Pancreas (tissue), 10 donors: ENCODE results near the gene DAD1. TPM values are rescaled to one million over a fixed set of nuclear protein-coding genes. Genes with fewer than 3 reads are reported as not detected.
A peak's percentile ranks its signal among the peaks of the same experiment; 100 is the strongest.

Source experiments
- ATAC-seq, 4 donors: fragments of 200-7000 bp; cut with Tn5 transposase; one replicate each; pipeline versions ENCODE4 v1.8.0 to v1.9.1; 2020; ENCODE audit warnings: mild to moderate bottlenecking in 4 of 4, moderate library complexity in 4 of 4
- DNase-seq, 6 donors: peaks; one replicate each; pipeline ENCODE4 v3.0.0-alpha.2; 2020
- FAIRE-seq: peaks from 2 replicates; lab custom pipeline; 2012; peaks lifted over from hg19 to GRCh38; lab: Jason Lieb, UNC
- H3K27ac ChIP-seq, 4 donors: fragments of 200-600 bp; sonication (generic); 1 replicate in 3 of 4; 2 replicates in 1 of 4; pipeline versions ENCODE4 v1.5.0 to v1.8.0; 2020
- H3K27me3 ChIP-seq, 4 donors: fragments of 200-600 bp; one replicate each; pipeline ENCODE4 v1.8.0; 2021
- H3K36me3 ChIP-seq, 3 donors: fragments of 200-600 bp; sonication (generic) in 1 of 3; one replicate each; pipeline versions ENCODE4 v1.5.0 to v1.8.0; 2020 to 2021
- H3K4me1 ChIP-seq, 3 donors: fragments of 200-600 bp; one replicate each; pipeline ENCODE4 v1.8.0; 2021
- H3K4me3 ChIP-seq, 4 donors: fragments of 200-600 bp; sonication (generic) in 2 of 4; one replicate each; pipeline versions ENCODE4 v1.5.0 to v1.8.0; 2020 to 2021
- H3K9me3 ChIP-seq, 4 donors: fragments of 200-600 bp; one replicate each; pipeline ENCODE4 v1.8.0; 2021
- CTCF ChIP-seq, 4 donors: fragments of 200-600 bp; sonication (generic) in 3 of 4; IDR thresholded peaks; one replicate each; pipeline versions ENCODE4 v1.5.0 to v1.8.0; 2021; ENCODE audit warnings: antibody characterized with exemption in 4 of 4
- WGBS, 2 donors: extraction: QIAGEN DNeasy Blood & Tissue Kit; methylation state at CpG; one replicate each; pipeline ENCODE4 v1.1.7; 2013; 5-methylcytosine and 5-hydroxymethylcytosine counted together
- intact Hi-C, 3 donors: fragments of 100-400 bp; cut with DNase I; formaldehyde crosslinking; loops; one replicate each; pipeline versions ENCODE4 v1.11.1 to v1.14.2; 2022
- polyA plus RNA-seq, 2 donors: library from polyadenylated mRNA; stranded (reverse); fragments of 200-250 nt; gene quantifications; one replicate each; pipeline ENCODE4 v1.2.3, GENCODE V29; 2013
- total RNA-seq, 6 donors: library from RNA; stranded (reverse); fragmentation: NEBNext Ultra II Directional in 4 of 6; extraction: Animal tissue kit (Norgen Biotek cat#: 25700) in 4 of 6; gene quantifications; one replicate each; pipeline versions ENCODE4 v1.2.1 to v1.2.4, GENCODE V29; 2021 to 2023
- donor health status: healthy with polysubstance abuse.
- donor health status: DM: no; HTN: no; CAD: no; lungs with moderate emphysema.
- donor health status: DM: no; HTN: no; CAD: no.
- donor health status: control.
- donor health status: control.
- donor health status: Bipolar disorder and iron deficiency.
- donor health status: DM: yes; HTN: yes; CAD: no.
- donor health status: DM: no; HTN: no; CAD: no.
- donor health status: DM: no; HTN: no; CAD: no.
- donor health status: DM: yes; HTN: yes; CAD: no.

Gene DAD1
- total and polyA plus RNA-seq, 8 donors: 58.2 to 178 (median 85.2) TPM

GRCh38 chr14:22559041-22559440 is 30.0 kb downstream of the DAD1 start:
- intact Hi-C loops: loop anchor here in 2 of 3 donors (10.0 kb wide), 2 partner anchors 96 to 296 kb away; no protein-coding TSS in a partner anchor

GRCh38 chr14:22558221-22558913 is 30.7 kb downstream of the DAD1 start:
- Histone ChIP-seq H3K9me3 (no peaks in the 10 kb centered on the region), H3K4me1 (peaks cover 26 to 58% (median 51%) of the 10 kb centered on the region in 3 donors), H3K36me3 (no peaks in the 10 kb centered on the region), H3K27ac (peak overlapping the region; percentile 24 to 90 (median 76)), H3K27me3 (no peaks in the 10 kb centered on the region), H3K4me3 (no peak overlapping the region)
- intact Hi-C loops: loop anchor here in 2 of 3 donors (10.0 kb wide), 2 partner anchors 96 to 296 kb away; no protein-coding TSS in a partner anchor
- TF ChIP-seq CTCF (IDR thresholded peaks at IDR 0.05): no peak
- 69 to 72% methylated on average over 25 of the region's 25 CpGs for WGBS, 2 donors
- DNase-seq (no peak), ATAC-seq (peak in 1 of 4 donors; percentile 2), FAIRE-seq (no peak)

More at GRCh38 chr14:22559041-22559440, 30.0 kb downstream of the DAD1 start:
- no peak for TF ChIP-seq CTCF (IDR thresholded peaks at IDR 0.05)
- H3K4me3 ChIP-seq: no peak overlapping the region
- no peak for FAIRE-seq
- H3K27ac ChIP-seq: peak overlapping the region in 3 of 4 donors; percentile 65 to 90 (median 87)
- no peak for DNase-seq
- no peaks in the 10 kb centered on the region for H3K27me3 ChIP-seq
- peaks cover 0 to 3% (median 0%) of the 10 kb centered on the region in 3 donors for H3K36me3 ChIP-seq
- 47 to 55% methylated on average over 1 of the region's 1 CpG for WGBS, 2 donors
- peaks cover 26 to 58% (median 51%) of the 10 kb centered on the region in 3 donors for H3K4me1 ChIP-seq
- no peaks in the 10 kb centered on the region for H3K9me3 ChIP-seq
- no peak for ATAC-seq

GRCh38 chr14:22557846-22558220 is 31.2 kb downstream of the DAD1 start:
- Histone ChIP-seq H3K36me3 (no peaks in the 10 kb centered on the region), H3K27me3 (no peaks in the 10 kb centered on the region), H3K4me3 (no peak overlapping the region), H3K9me3 (no peaks in the 10 kb centered on the region), H3K4me1 (peaks cover 26 to 55% (median 48%) of the 10 kb centered on the region in 3 donors), H3K27ac (peak overlapping the region; percentile 24 to 90 (median 76))
- TF ChIP-seq CTCF (IDR thresholded peaks at IDR 0.05): no peak
- intact Hi-C loops: loop anchor here in 2 of 3 donors (10.0 kb wide), 2 partner anchors 97 to 297 kb away; no protein-coding TSS in a partner anchor
- WGBS, 2 donors: 33 to 50% methylated on average over 1 of the region's 1 CpG
- DNase-seq (no peak), FAIRE-seq (no peak), ATAC-seq (peak in 2 of 4 donors; percentile 4 to 16)

- DNase-seq (peak; percentile 74 to 99 (median 89)), FAIRE-seq (no peak), ATAC-seq (peak; percentile 80 to 89 (median 86))
- TF ChIP-seq CTCF (IDR thresholded peaks at IDR 0.05): peak; percentile 94 to 99 (median 96)
- 4% methylated on average over 28 of the region's 28 CpGs for WGBS, 2 donors
- no peaks in the 10 kb centered on the region for H3K27me3 ChIP-seq
- no peaks in the 10 kb centered on the region for H3K9me3 ChIP-seq
- peak overlapping the region in 2 of 4 donors; percentile 10 to 30 for H3K4me3 ChIP-seq
- no peaks in the 10 kb centered on the region for H3K36me3 ChIP-seq
- intact Hi-C loops: loop anchor here in 2 of 3 donors (10.0 kb wide), 2 partner anchors 98 to 298 kb away; no protein-coding TSS in a partner anchor
- H3K27ac ChIP-seq: peak overlapping the region in 2 of 4 donors; percentile 87 to 90
- peaks cover 19 to 48% (median 41%) of the 10 kb centered on the region in 3 donors for H3K4me1 ChIP-seq
These were observed 31.9 kb downstream of the DAD1 start for GRCh38 chr14:22556990-22557623.
